B cell (primary cell): ENCODE data around the gene EFNA5. TPM values are rescaled to one million over a fixed set of nuclear protein-coding genes. Genes with fewer than 3 reads are reported as not detected.

ENCODE experiments used
- ATAC-seq: fragments of 200-7000 bp; cut with Tn5 transposase; one replicate; pipeline ENCODE4 v1.10.0; 2021; ENCODE audit warnings: low read depth, mild to moderate bottlenecking, moderate number of reproducible peaks, moderate library complexity
- CTCF ChIA-PET: fragments of 350-600 bp; sonication (Branson Sonifier 250); formaldehyde crosslinking; loops from one replicate; lab custom pipeline; 2021; ENCODE audit warnings: antibody characterized with exemption, inconsistent platforms; lab: Charles Lee
- POLR2A ChIA-PET: fragments of 350-600 bp; sonication (Branson Sonifier 250); formaldehyde crosslinking; loops from one replicate; lab custom pipeline; 2021; ENCODE audit warnings: antibody characterized with exemption; lab: Charles Lee
- DNase-seq: peaks from one replicate; pipeline ENCODE4 v3.0.0; 2013
- H2AFZ ChIP-seq: 2 replicates; pipeline ENCODE4 v1.6.1; 2012; ENCODE audit warnings: mild to moderate bottlenecking, low read depth, low read length; ENCODE audit not compliant: insufficient read depth, poor library complexity, severe bottlenecking
- H3K27ac ChIP-seq, 2 donors: 1 replicate in 1 of 2; 2 replicates in 1 of 2; pipeline ENCODE4 v1.5.1; 2012 to 2013; ENCODE audit warnings: low read length in 2 of 2, mild to moderate bottlenecking in 2 of 2, moderate library complexity in 1 of 2
- H3K27me3 ChIP-seq, 4 experiments: fragments of 200-600 bp in 1 of 4; sonication (generic) in 1 of 4; replicated peaks in 1 of 4; 1 replicate in 2 of 4; 2 replicates in 2 of 4; pipeline versions ENCODE4 v1.6.1 to v1.7.0; 2013 to 2016; ENCODE audit warnings: low read length in 3 of 4, mild to moderate bottlenecking in 2 of 4, mixed read lengths in 1 of 4, moderate library complexity in 1 of 4; ENCODE audit not compliant: insufficient read depth in 4 of 4, control insufficient read depth in 3 of 4; ENCODE audit errors: control extremely low read depth in 1 of 4
- H3K36me3 ChIP-seq, 2 experiments: replicated peaks in 1 of 2; 1 replicate in 1 of 2; 2 replicates in 1 of 2; pipeline versions ENCODE4 v1.6.1 to v1.7.1; 2013; ENCODE audit warnings: low read length in 1 of 2; ENCODE audit not compliant: insufficient read depth in 2 of 2, control insufficient read depth in 1 of 2; ENCODE audit errors: control extremely low read depth in 1 of 2, extremely low read depth in 1 of 2
- H3K4me1 ChIP-seq, 2 donors: fragments of 200-600 bp in 1 of 2; sonication (generic) in 1 of 2; 1 replicate in 1 of 2; 2 replicates in 1 of 2; pipeline versions ENCODE4 v1.5.1 to v1.6.1; 2013 to 2017; ENCODE audit warnings: low read length in 2 of 2; ENCODE audit not compliant: control insufficient read depth in 2 of 2, insufficient read depth in 2 of 2
- H3K4me2 ChIP-seq: replicated peaks from 2 replicates; pipeline ENCODE3; 2012; ENCODE audit warnings: mild to moderate bottlenecking, low read depth, low read length; ENCODE audit not compliant: poor library complexity, severe bottlenecking
- H3K4me3 ChIP-seq, 5 experiments: fragments of 200-600 bp in 1 of 5; sonication (generic) in 1 of 5; 1 replicate in 3 of 5; 2 replicates in 2 of 5; pipeline versions ENCODE4 v1.5.1 to v1.7.0; 2011 to 2016; ENCODE audit warnings: low read length in 4 of 5, mild to moderate bottlenecking in 4 of 5, low read depth in 2 of 5, control low read depth in 1 of 5, moderate library complexity in 1 of 5; ENCODE audit not compliant: insufficient read depth in 1 of 5; ENCODE audit errors: control extremely low read depth in 1 of 5, extremely low read depth in 1 of 5
- H3K79me2 ChIP-seq: fragments of 200-600 bp; sonication (generic); one replicate; pipeline ENCODE4 v1.6.0; 2016; ENCODE audit warnings: low read length; ENCODE audit not compliant: control insufficient read depth, insufficient read depth
- H3K9ac ChIP-seq: fragments of 200-600 bp; sonication (generic); 2 replicates; pipeline ENCODE4 v1.6.1; 2017; ENCODE audit warnings: mild to moderate bottlenecking, low read length, moderate library complexity
- H3K9me3 ChIP-seq, 3 donors: one replicate each; pipeline versions ENCODE4 v1.6.1 to v1.7.1; 2013; ENCODE audit warnings: low read length in 2 of 3; ENCODE audit not compliant: control insufficient read depth in 2 of 3, insufficient read depth in 1 of 3; ENCODE audit errors: control extremely low read depth in 1 of 3
- H4K20me1 ChIP-seq: 2 replicates; pipeline ENCODE4 v1.6.0; 2012; ENCODE audit warnings: mild to moderate bottlenecking, low read length; ENCODE audit not compliant: insufficient read depth, control insufficient read depth, poor library complexity, severe bottlenecking
- H3K27ac Mint-ChIP-seq: one replicate; pipeline ENCODE4 v1.8.0; 2021; ENCODE audit warnings: mixed read lengths
- H3K27me3 Mint-ChIP-seq: one replicate; pipeline ENCODE4 v1.8.0; 2021; ENCODE audit warnings: mixed read lengths
- H3K4me1 Mint-ChIP-seq: one replicate; pipeline ENCODE4 v1.8.0; 2021; ENCODE audit warnings: mixed read lengths
- H3K4me3 Mint-ChIP-seq: one replicate; pipeline ENCODE4 v1.8.0; 2021; ENCODE audit warnings: mixed read lengths
- H3K9me3 Mint-ChIP-seq: one replicate; pipeline ENCODE4 v1.8.0; 2022; ENCODE audit warnings: mixed read lengths; ENCODE audit not compliant: insufficient read depth
- EZH2 ChIP-seq: IDR thresholded peaks from 2 replicates; pipeline ENCODE4 v1.6.1; 2012; ENCODE audit warnings: borderline replicate concordance, low read depth, mild to moderate bottlenecking, moderate library complexity, low read length; ENCODE audit not compliant: insufficient read depth, poor library complexity, severe bottlenecking
- WGBS: methylation state at CpG from one replicate; pipeline ENCODE4 v1.1.5; 2013; ENCODE audit warnings: missing lambda C conversion rate; ENCODE audit not compliant: insufficient coverage; 5-methylcytosine and 5-hydroxymethylcytosine counted together
- intact Hi-C: fragments of 100-400 bp; cut with micrococcal nuclease; formaldehyde crosslinking; loops from one replicate; pipeline ENCODE4 v1.10.0; 2022
- polyA plus RNA-seq: library from polyadenylated mRNA; depleted of rRNA; stranded (reverse); fragments of >200 nt; gene quantifications from 2 replicates; pipeline ENCODE4 v1.2.3, GENCODE V29; 2012
- total RNA-seq, 2 donors: library from RNA; stranded (reverse); fragments of 120-200 nt in 1 of 2; gene quantifications; 1 replicate in 1 of 2; 2 replicates in 1 of 2; pipeline versions ENCODE4 v1.2.3 to v1.2.4, GENCODE V29; 2013 to 2022
- TF ChIP-seq, protein P1 (sequence below): fragments of 200-600 bp; IDR thresholded peaks from one replicate; pipeline ENCODE4 v1.8.0; 2022; ENCODE audit warnings: antibody characterized with exemption, mild to moderate bottlenecking

EFNA5 gene
- total and polyA plus RNA-seq, 2 donors (not counting 1 experiment from before 2014, with no cell fraction given): not detected

DNA sequence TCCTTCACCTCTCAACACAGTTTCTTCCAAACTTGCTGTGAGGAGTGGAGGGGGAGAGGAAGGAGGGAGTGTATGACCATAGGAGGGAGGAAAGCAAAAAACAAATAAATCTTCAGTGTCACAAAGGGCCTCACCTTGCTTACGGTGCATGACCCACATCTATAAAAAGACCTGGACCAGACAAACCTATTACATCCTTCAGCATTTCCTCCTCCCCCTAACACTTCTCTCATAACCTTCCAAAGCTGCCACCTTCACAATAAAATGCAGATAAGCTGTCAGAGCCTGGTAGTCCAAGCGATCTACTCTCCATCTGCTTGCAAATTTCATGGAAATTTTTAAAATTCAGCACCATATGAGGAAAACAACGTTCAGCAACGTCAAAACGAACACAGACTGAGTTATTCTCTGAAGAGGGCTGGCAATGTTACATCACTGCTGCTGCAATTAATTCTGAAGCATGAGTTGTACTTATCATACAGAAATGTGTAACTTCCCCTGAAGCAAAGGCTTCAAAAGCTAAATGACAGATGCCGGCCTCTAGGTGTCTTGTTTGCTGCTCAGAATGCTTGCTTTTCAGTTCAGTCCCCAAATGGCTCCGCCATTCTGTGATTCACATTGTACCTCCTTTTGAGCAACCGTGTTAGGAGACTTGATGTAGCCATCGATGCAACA lies 62.9 kb downstream of the EFNA5 start:
- H3K4me1 ChIP-seq: no peaks in the 10 kb centered on the region
- no peaks in the 10 kb centered on the region for H3K36me3 ChIP-seq
- DNase-seq: no peak
- no peak for TF ChIP-seq EZH2
- TF ChIP-seq, protein P1, sequence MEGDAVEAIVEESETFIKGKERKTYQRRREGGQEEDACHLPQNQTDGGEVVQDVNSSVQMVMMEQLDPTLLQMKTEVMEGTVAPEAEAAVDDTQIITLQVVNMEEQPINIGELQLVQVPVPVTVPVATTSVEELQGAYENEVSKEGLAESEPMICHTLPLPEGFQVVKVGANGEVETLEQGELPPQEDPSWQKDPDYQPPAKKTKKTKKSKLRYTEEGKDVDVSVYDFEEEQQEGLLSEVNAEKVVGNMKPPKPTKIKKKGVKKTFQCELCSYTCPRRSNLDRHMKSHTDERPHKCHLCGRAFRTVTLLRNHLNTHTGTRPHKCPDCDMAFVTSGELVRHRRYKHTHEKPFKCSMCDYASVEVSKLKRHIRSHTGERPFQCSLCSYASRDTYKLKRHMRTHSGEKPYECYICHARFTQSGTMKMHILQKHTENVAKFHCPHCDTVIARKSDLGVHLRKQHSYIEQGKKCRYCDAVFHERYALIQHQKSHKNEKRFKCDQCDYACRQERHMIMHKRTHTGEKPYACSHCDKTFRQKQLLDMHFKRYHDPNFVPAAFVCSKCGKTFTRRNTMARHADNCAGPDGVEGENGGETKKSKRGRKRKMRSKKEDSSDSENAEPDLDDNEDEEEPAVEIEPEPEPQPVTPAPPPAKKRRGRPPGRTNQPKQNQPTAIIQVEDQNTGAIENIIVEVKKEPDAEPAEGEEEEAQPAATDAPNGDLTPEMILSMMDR: no peak
- no peak overlapping the region for H3K27ac Mint-ChIP-seq
- H3K9ac ChIP-seq: no peak overlapping the region
- CTCF ChIA-PET: no interaction called here
- H3K79me2 ChIP-seq: no peaks in the 10 kb centered on the region
- peaks cover 0 to 3% (median 0%) of the 10 kb centered on the region in 4 experiments for H3K27me3 ChIP-seq
- H3K4me3 ChIP-seq: no peak overlapping the region
- no peaks in the 10 kb centered on the region for H3K9me3 Mint-ChIP-seq
- H4K20me1 ChIP-seq: no peaks in the 10 kb centered on the region
- ATAC-seq: no peak
- no peak overlapping the region for H2AFZ ChIP-seq
- 83% methylated on average over 9 of the region's 9 CpGs for WGBS
- POLR2A ChIA-PET: no interaction called here
- H3K4me1 Mint-ChIP-seq: no peaks in the 10 kb centered on the region
- intact Hi-C loops: no loop called here
- H3K27ac ChIP-seq: no peak overlapping the region
- no peak overlapping the region for H3K4me3 Mint-ChIP-seq
- no peaks in the 10 kb centered on the region for H3K9me3 ChIP-seq
- H3K27me3 Mint-ChIP-seq: peaks cover 14% of the 10 kb centered on the region
- no peak overlapping the region for H3K4me2 ChIP-seq

DNA sequence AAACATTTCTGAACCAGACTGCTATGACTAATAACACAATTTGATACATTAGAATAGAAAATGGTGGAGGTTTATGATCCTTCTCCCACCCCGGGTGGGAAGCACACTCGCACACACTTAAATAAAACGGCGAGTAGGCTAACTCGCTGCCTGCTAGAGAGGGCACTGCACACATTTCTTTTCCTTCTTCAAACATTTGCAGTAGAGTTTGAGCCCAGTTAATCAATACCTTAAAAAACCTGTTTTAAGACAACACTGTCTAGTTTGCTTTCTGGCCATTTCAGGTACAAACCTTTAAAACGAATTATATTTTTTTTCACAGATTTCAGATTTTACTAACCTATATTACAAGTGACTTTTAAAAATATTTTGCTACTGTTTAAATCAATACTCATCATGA lies 63.5 kb downstream of the EFNA5 start:
- H2AFZ ChIP-seq: no peak overlapping the region
- intact Hi-C loops: no loop called here
- ATAC-seq (no peak), DNase-seq (no peak)
- POLR2A ChIA-PET: no interaction called here
- no peaks in the 10 kb centered on the region for H3K9me3 Mint-ChIP-seq
- H3K79me2 ChIP-seq: no peaks in the 10 kb centered on the region
- CTCF ChIA-PET: no interaction called here
- no peaks in the 10 kb centered on the region for H3K9me3 ChIP-seq
- TF ChIP-seq, protein P1: no peak
- no peak for TF ChIP-seq EZH2
- H3K27ac ChIP-seq: no peak overlapping the region
- peaks cover 0 to 3% (median 0%) of the 10 kb centered on the region in 4 experiments for H3K27me3 ChIP-seq
- no peaks in the 10 kb centered on the region for H3K4me1 ChIP-seq
- H3K4me3 Mint-ChIP-seq: no peak overlapping the region
- no peak overlapping the region for H3K27ac Mint-ChIP-seq
- no peaks in the 10 kb centered on the region for H3K36me3 ChIP-seq
- peaks cover 14% of the 10 kb centered on the region for H3K27me3 Mint-ChIP-seq
- 83% methylated on average over 1 of the region's 6 CpGs for WGBS
- no peaks in the 10 kb centered on the region for H4K20me1 ChIP-seq
- no peaks in the 10 kb centered on the region for H3K4me1 Mint-ChIP-seq
- no peak overlapping the region for H3K4me2 ChIP-seq
- no peak overlapping the region for H3K4me3 ChIP-seq
- no peak overlapping the region for H3K9ac ChIP-seq
